ENCODE measurements around the gene OR5M10.

GRCh38 chr11:56545531-56545930 lies 32.0 kb downstream of the OR5M10 start:
- no peak for TF ChIP-seq CTCF (IDR thresholded peaks at IDR 0.05 in 2 of 3, conservative IDR thresholded peaks at IDR 0.05 in 1 of 3; ENCODE audit: borderline replicate concordance in 1 of 3, insufficient read depth in 1 of 3, low read depth in 2 of 3, low read length in 2 of 3)
- TF ChIP-seq POLR2A (IDR thresholded peaks at IDR 0.05; ENCODE audit: borderline replicate concordance, extremely low read depth, insufficient read depth, insufficient read length): no peak
- TF ChIP-seq RAD21 (IDR thresholded peaks at IDR 0.05; ENCODE audit: low read depth): no peak
- no peak for TF ChIP-seq EZH2 (IDR thresholded peaks at IDR 0.05)
- no peak for TF ChIP-seq POLR2AphosphoS5 (IDR thresholded peaks at IDR 0.05; ENCODE audit: low read depth, low read length)
- TF ChIP-seq ZFX (IDR thresholded peaks at IDR 0.05): no peak
- no peak for TF ChIP-seq ZNF274 (IDR thresholded peaks at IDR 0.05; ENCODE audit: low read depth, low read length)
- no peak for TF ChIP-seq CEBPB (IDR thresholded peaks at IDR 0.05; ENCODE audit: low read depth)
